Thyroid gland (tissue), 4 donors: ENCODE data around the gene GHRHR.

ENCODE experiments used
- POLR2A ChIP-seq, 2 donors: fragments of 450-650 bp; IDR thresholded peaks; one replicate each; pipeline ENCODE4 v1.6.1; 2017; ENCODE audit warnings: antibody characterized with exemption in 2 of 2, mild to moderate bottlenecking in 2 of 2, moderate library complexity in 1 of 2
- TF ChIP-seq, protein P1 (sequence below), 6 experiments: fragments of 200-600 bp in 3 of 6; fragments of 450-650 bp in 3 of 6; sonication (generic) in 3 of 6; IDR thresholded peaks; one replicate each; pipeline ENCODE4 v1.5.1; 2016 to 2019; ENCODE audit warnings: antibody characterized with exemption in 6 of 6, mild to moderate bottlenecking in 2 of 6, inconsistent platforms in 1 of 6, moderate library complexity in 1 of 6

DNA sequence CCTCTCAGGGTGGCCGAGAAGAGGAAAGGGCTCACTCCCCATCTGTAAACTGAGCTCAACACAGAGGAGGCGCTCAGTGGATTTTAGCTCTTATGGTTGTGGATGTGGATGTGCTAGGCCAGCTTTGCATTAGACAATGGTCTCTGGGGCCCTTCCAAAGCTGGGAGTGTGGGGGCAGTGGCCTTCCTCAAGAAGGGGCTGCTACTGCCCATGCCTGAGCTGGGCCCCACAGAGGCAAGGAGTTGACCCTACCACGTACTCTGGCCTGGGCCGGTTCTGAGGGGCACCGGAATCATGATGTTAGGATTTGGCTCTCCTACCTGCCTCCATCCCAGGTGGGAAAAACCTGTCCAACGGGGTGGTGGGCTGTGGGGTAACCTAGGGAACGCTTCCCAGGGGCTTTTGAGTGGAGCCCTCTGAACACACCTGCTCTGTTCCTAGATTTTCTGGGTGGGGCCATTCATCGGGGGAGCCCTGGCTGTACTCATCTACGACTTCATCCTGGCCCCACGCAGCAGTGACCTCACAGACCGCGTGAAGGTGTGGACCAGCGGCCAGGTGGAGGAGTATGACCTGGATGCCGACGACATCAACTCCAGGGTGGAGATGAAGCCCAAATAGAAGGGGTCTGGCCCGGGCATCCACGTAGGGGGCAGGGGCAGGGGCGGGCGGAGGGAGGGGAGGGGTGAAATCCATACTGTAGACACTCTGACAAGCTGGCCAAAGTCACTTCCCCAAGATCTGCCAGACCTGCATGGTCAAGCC is 40.6 kb upstream of the GHRHR start:
- TF ChIP-seq, protein P1, sequence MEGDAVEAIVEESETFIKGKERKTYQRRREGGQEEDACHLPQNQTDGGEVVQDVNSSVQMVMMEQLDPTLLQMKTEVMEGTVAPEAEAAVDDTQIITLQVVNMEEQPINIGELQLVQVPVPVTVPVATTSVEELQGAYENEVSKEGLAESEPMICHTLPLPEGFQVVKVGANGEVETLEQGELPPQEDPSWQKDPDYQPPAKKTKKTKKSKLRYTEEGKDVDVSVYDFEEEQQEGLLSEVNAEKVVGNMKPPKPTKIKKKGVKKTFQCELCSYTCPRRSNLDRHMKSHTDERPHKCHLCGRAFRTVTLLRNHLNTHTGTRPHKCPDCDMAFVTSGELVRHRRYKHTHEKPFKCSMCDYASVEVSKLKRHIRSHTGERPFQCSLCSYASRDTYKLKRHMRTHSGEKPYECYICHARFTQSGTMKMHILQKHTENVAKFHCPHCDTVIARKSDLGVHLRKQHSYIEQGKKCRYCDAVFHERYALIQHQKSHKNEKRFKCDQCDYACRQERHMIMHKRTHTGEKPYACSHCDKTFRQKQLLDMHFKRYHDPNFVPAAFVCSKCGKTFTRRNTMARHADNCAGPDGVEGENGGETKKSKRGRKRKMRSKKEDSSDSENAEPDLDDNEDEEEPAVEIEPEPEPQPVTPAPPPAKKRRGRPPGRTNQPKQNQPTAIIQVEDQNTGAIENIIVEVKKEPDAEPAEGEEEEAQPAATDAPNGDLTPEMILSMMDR (IDR thresholded peaks at IDR 0.05), result no peak
- no peak for TF ChIP-seq POLR2A (IDR thresholded peaks at IDR 0.05)
